Esophagus muscularis mucosa (tissue), 3 donors: ENCODE results near the gene TMOD1.

ENCODE experiments used
- EP300 ChIP-seq: sonication (generic); formaldehyde crosslinking; IDR thresholded peaks from one replicate; pipeline ENCODE4 v1.6.1; 2017; ENCODE audit warnings: antibody characterized with exemption
- POLR2A ChIP-seq: fragments of 450-650 bp; IDR thresholded peaks from one replicate; pipeline ENCODE4 v1.6.1; 2017; ENCODE audit warnings: antibody characterized with exemption, moderate library complexity, mild to moderate bottlenecking, low read depth
- POLR2AphosphoS5 ChIP-seq, 2 donors: sonication (generic); formaldehyde crosslinking; IDR thresholded peaks; one replicate each; pipeline ENCODE4 v1.6.1; 2017; ENCODE audit warnings: antibody characterized with exemption in 2 of 2

- no peak for TF ChIP-seq POLR2A
- TF ChIP-seq EP300, result no peak
- no peak for TF ChIP-seq POLR2AphosphoS5 (IDR thresholded peaks at IDR 0.05)
Measured at GRCh38 chr9:97567182-97567893, 65.9 kb downstream of the TMOD1 start.
